HCT116 (cell line): ENCODE measurements around the gene ATP8A1. TPM values are rescaled to one million over a fixed set of nuclear protein-coding genes. Genes with fewer than 3 reads are reported as not detected.

ENCODE experiments used
- ATAC-seq: fragments of 200-7000 bp; cut with Tn5 transposase; 2 replicates; pipeline ENCODE4 v1.9.1; 2020; ENCODE audit warnings: mild to moderate bottlenecking, moderate library complexity
- BruUV-seq: library from RNA; stranded (reverse); fragments of 400-500 nt; replicated peaks from 2 replicates; lab custom pipeline; 2021; lab: Mats Ljungman, UMichigan
- CTCF ChIA-PET: fragments of 300-600 bp; sonication (Branson Sonifier 250); formaldehyde crosslinking; loops from one replicate; lab custom pipeline; 2021; ENCODE audit warnings: antibody characterized with exemption; lab: Charles Lee
- POLR2A ChIA-PET: fragments of 300-600, 350-600 bp; sonication (Branson Sonifier 250); formaldehyde crosslinking; loops from one replicate; lab custom pipeline; 2021; ENCODE audit warnings: antibody characterized with exemption; lab: Charles Lee
- RAD21 ChIA-PET, 2 experiments: fragments of 300-600 bp; sonication (Branson Sonifier 250); formaldehyde crosslinking; loops; one replicate each; lab custom pipeline; 2023; ENCODE audit warnings: low total read pairs in 2 of 2; ENCODE audit not compliant: uncharacterized antibody in 2 of 2, unreplicated experiment in 2 of 2, low non-redundant PET in 1 of 2; lab: Charles Lee
- DNase-seq: peaks from one replicate; pipeline ENCODE4 v3.0.0-alpha.2; 2010; ENCODE audit warnings: low read depth, low spot score
- H2AFZ ChIP-seq: fragments of 200-600 bp; shearing (Covaris generic), sonication (generic); 2 replicates; pipeline ENCODE4 v1.6.1; 2017; ENCODE audit warnings: low read depth, mixed run types, mixed read lengths, antibody characterized with exemption, low read length; ENCODE audit not compliant: poor library complexity, severe bottlenecking
- H3K27ac ChIP-seq: 2 replicates; pipeline ENCODE4 v1.5.1; 2012; ENCODE audit warnings: low read depth, low read length
- H3K27me3 ChIP-seq: fragments of 200-600 bp; sonication (generic); 2 replicates; pipeline ENCODE4 v1.6.1; 2016; ENCODE audit warnings: mixed run types, low read length, mixed read lengths; ENCODE audit not compliant: insufficient read depth
- H3K36me3 ChIP-seq, 2 experiments: fragments of 200-500 bp in 1 of 2; fragments of 200-600 bp in 1 of 2; sonication (Bioruptor generic) in 1 of 2; sonication (generic) in 1 of 2; 2 replicates each; pipeline versions ENCODE4 v1.5.1 to v1.6.1; 2014 to 2016; ENCODE audit warnings: low read length in 2 of 2, inconsistent platforms in 1 of 2, mixed read lengths in 1 of 2, mixed run types in 1 of 2; ENCODE audit not compliant: insufficient read depth in 2 of 2, control insufficient read depth in 1 of 2
- H3K4me1 ChIP-seq, 2 experiments: fragments of 200-600 bp in 1 of 2; sonication (generic) in 1 of 2; 2 replicates each; pipeline versions ENCODE4 v1.5.1 to v1.6.1; 2012 to 2017; ENCODE audit warnings: low read length in 2 of 2, inconsistent platforms in 1 of 2, mild to moderate bottlenecking in 1 of 2, mixed read lengths in 1 of 2, mixed run types in 1 of 2, moderate library complexity in 1 of 2; ENCODE audit not compliant: insufficient read depth in 2 of 2, control insufficient read depth in 1 of 2
- H3K4me2 ChIP-seq: fragments of 200-600 bp; sonication (generic); 2 replicates; pipeline ENCODE4 v1.6.1; 2017; ENCODE audit warnings: mixed run types, low read length, mixed read lengths
- H3K4me3 ChIP-seq, 2 experiments: fragments of 200-600 bp in 1 of 2; sonication (generic) in 1 of 2; replicated peaks in 1 of 2; 2 replicates each; pipeline ENCODE4 v1.5.1; 2011 to 2016; ENCODE audit warnings: low read length in 2 of 2, control low read depth in 1 of 2, low read depth in 1 of 2, mild to moderate bottlenecking in 1 of 2, mixed read lengths in 1 of 2, mixed run types in 1 of 2
- H3K79me2 ChIP-seq: fragments of 200-600 bp; sonication (generic); 2 replicates; pipeline ENCODE4 v1.6.1; 2017; ENCODE audit warnings: mild to moderate bottlenecking, mixed run types, low read length, moderate library complexity, mixed read lengths; ENCODE audit not compliant: insufficient read depth
- H3K9ac ChIP-seq: fragments of 200-600 bp; sonication (generic); 2 replicates; pipeline ENCODE4 v1.6.1; 2016; ENCODE audit warnings: low read length, mixed read lengths
- H3K9me2 ChIP-seq: fragments of 200-600 bp; sonication (generic), shearing (Covaris generic); 2 replicates; pipeline ENCODE4 v1.6.1; 2017; ENCODE audit warnings: mixed run types, mild to moderate bottlenecking, moderate library complexity; ENCODE audit not compliant: insufficient read depth
- H3K9me3 ChIP-seq, 2 experiments: fragments of 200-500 bp in 1 of 2; fragments of 200-600 bp in 1 of 2; sonication (Bioruptor generic) in 1 of 2; sonication (generic) in 1 of 2; 2 replicates each; pipeline ENCODE4 v1.6.1; 2014 to 2017; ENCODE audit warnings: low read length in 2 of 2, mixed read lengths in 2 of 2, inconsistent platforms in 1 of 2, low read depth in 1 of 2, mild to moderate bottlenecking in 1 of 2, mixed run types in 1 of 2, moderate library complexity in 1 of 2; ENCODE audit not compliant: control insufficient read depth in 1 of 2, insufficient read depth in 1 of 2
- H4K20me1 ChIP-seq: fragments of 200-600 bp; sonication (generic), shearing (Covaris generic); 2 replicates; pipeline ENCODE4 v1.6.1; 2017; ENCODE audit warnings: mixed run types, mild to moderate bottlenecking, moderate library complexity; ENCODE audit not compliant: insufficient read depth
- CBX3 ChIP-seq: IDR thresholded peaks from 2 replicates; pipeline ENCODE4 v1.6.1; 2012; ENCODE audit warnings: low read depth
- CEBPB ChIP-seq: IDR thresholded peaks from 2 replicates; pipeline ENCODE4 v1.6.1; 2012; ENCODE audit warnings: low read depth
- EGR1 ChIP-seq: IDR thresholded peaks from 2 replicates; pipeline ENCODE4 v1.6.1; 2012; ENCODE audit warnings: low read depth
- ELF1 ChIP-seq: IDR thresholded peaks from 2 replicates; pipeline ENCODE4 v1.6.1; 2012; ENCODE audit warnings: low read depth, borderline replicate concordance
- EZH2 ChIP-seq: fragments of 200-600 bp; sonication (generic); IDR thresholded peaks from 2 replicates; pipeline ENCODE4 v1.6.1; 2017; ENCODE audit warnings: antibody characterized with exemption, mixed run types
- EZH2phosphoT487 ChIP-seq: fragments of 200-600 bp; IDR thresholded peaks from 2 replicates; pipeline ENCODE4 v1.6.1; 2018; ENCODE audit warnings: antibody characterized with exemption, borderline replicate concordance
- FOSL1 ChIP-seq: IDR thresholded peaks from 2 replicates; pipeline ENCODE4 v1.6.1; 2012; ENCODE audit warnings: low read depth
- JUND ChIP-seq: IDR thresholded peaks from 2 replicates; pipeline ENCODE4 v1.6.1; 2012
- POLR2A ChIP-seq: IDR thresholded peaks from 2 replicates; pipeline ENCODE4 v1.7.0; 2011; ENCODE audit warnings: borderline replicate concordance; ENCODE audit not compliant: insufficient read depth, insufficient read length; ENCODE audit errors: extremely low read depth
- RAD21 ChIP-seq: IDR thresholded peaks from 2 replicates; pipeline ENCODE4 v1.6.1; 2012; ENCODE audit warnings: low read depth, mild to moderate bottlenecking
- SIN3A ChIP-seq: IDR thresholded peaks from 2 replicates; pipeline ENCODE4 v1.6.1; 2012; ENCODE audit warnings: low read depth
- SP1 ChIP-seq: IDR thresholded peaks from 2 replicates; pipeline ENCODE4 v1.6.1; 2012; ENCODE audit warnings: low read depth
- SRF ChIP-seq: IDR thresholded peaks from 2 replicates; pipeline ENCODE4 v1.6.1; 2012; ENCODE audit warnings: low read depth
- YY1 ChIP-seq: IDR thresholded peaks from 2 replicates; pipeline ENCODE4 v1.6.1; 2011; ENCODE audit warnings: low read length, low read depth, moderate library complexity, mild to moderate bottlenecking; ENCODE audit not compliant: insufficient replicate concordance; ENCODE audit errors: extremely low read depth
- ZFX ChIP-seq: fragments of 450-650 bp; IDR thresholded peaks from 2 replicates; pipeline ENCODE4 v1.6.1; 2017
- intact Hi-C: fragments of 100-400 bp; cut with micrococcal nuclease; formaldehyde crosslinking; loops from 2 replicates; pipeline ENCODE4 v1.10.0; 2022
- total RNA-seq: library from RNA; stranded (reverse); gene quantifications from one replicate; pipeline ENCODE4 v1.2.1, GENCODE V29; 2021; ENCODE audit not compliant: unreplicated experiment
- TF ChIP-seq, protein P1 (sequence below), 3 experiments: fragments of 200-600 bp in 1 of 3; sonication (generic) in 1 of 3; IDR thresholded peaks in 2 of 3; conservative IDR thresholded peaks in 1 of 3; 2 replicates each; pipeline ENCODE4 v1.5.1; 2012 to 2017; ENCODE audit warnings: low read depth in 2 of 3, low read length in 2 of 3, antibody characterized with exemption in 1 of 3, borderline replicate concordance in 1 of 3, control low read depth in 1 of 3, mild to moderate bottlenecking in 1 of 3, mixed read lengths in 1 of 3, mixed run types in 1 of 3, moderate library complexity in 1 of 3; ENCODE audit not compliant: insufficient read depth in 1 of 3
- TF ChIP-seq, protein P2 (sequence below): IDR thresholded peaks from 2 replicates; pipeline ENCODE4 v1.6.1; 2012
- TF ChIP-seq, protein P3 (sequence below): IDR thresholded peaks from 2 replicates; pipeline ENCODE4 v1.6.1; 2012; ENCODE audit warnings: low read depth

ATP8A1 gene
- total RNA-seq, 1 experiment from 2014 or later, result 1.9 TPM

DNA sequence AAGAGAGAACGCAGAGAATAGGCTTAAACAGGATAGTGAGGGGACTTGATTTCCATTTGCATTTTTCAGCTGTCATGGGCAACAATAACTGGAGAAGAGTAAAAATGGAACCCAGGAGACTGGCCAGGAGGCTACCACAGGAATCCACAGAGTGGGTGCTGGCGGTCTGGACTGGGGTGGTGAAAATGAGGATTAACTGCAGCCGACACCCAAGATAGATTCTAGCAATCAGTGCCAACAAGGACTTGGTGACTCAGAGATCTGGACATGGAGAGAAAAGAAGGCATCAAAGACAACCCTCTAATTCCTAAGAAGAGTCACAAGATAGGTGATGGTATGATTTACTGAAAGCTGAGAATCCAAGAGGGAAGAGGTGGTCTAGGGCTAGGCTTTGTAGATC lies 102.8 kb downstream of the ATP8A1 start:
- TF ChIP-seq POLR2A, result no peak
- TF ChIP-seq ZFX, result no peak
- TF ChIP-seq SIN3A, result no peak
- TF ChIP-seq SP1, result no peak
- TF ChIP-seq, protein P1, sequence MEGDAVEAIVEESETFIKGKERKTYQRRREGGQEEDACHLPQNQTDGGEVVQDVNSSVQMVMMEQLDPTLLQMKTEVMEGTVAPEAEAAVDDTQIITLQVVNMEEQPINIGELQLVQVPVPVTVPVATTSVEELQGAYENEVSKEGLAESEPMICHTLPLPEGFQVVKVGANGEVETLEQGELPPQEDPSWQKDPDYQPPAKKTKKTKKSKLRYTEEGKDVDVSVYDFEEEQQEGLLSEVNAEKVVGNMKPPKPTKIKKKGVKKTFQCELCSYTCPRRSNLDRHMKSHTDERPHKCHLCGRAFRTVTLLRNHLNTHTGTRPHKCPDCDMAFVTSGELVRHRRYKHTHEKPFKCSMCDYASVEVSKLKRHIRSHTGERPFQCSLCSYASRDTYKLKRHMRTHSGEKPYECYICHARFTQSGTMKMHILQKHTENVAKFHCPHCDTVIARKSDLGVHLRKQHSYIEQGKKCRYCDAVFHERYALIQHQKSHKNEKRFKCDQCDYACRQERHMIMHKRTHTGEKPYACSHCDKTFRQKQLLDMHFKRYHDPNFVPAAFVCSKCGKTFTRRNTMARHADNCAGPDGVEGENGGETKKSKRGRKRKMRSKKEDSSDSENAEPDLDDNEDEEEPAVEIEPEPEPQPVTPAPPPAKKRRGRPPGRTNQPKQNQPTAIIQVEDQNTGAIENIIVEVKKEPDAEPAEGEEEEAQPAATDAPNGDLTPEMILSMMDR (IDR thresholded peaks at IDR 0.05 in 2 of 3, conservative IDR thresholded peaks at IDR 0.05 in 1 of 3; ENCODE audit: borderline replicate concordance in 1 of 3, insufficient read depth in 1 of 3, low read depth in 2 of 3, low read length in 2 of 3), result no peak
- TF ChIP-seq FOSL1, result no peak
- TF ChIP-seq EZH2, result no peak
- TF ChIP-seq, protein P2, sequence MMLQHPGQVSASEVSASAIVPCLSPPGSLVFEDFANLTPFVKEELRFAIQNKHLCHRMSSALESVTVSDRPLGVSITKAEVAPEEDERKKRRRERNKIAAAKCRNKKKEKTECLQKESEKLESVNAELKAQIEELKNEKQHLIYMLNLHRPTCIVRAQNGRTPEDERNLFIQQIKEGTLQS, result no peak
- no peak for TF ChIP-seq CEBPB
- ATAC-seq (no peak), DNase-seq (no peak)
- H3K9me3 ChIP-seq, result no peaks in the 10 kb centered on the region
- POLR2A ChIA-PET, result no interaction called here
- H3K4me1 ChIP-seq, result peaks cover 3% of the 10 kb centered on the region in 2 experiments; a peak in 2 of 4 replicates
- no TSS peak for BruUV-seq
- H3K27ac ChIP-seq, result no peak overlapping the region
- H3K9me2 ChIP-seq, result no peaks in the 10 kb centered on the region
- RAD21 ChIA-PET, result no interaction called here
- no peak overlapping the region for H2AFZ ChIP-seq
- no peak overlapping the region for H3K4me3 ChIP-seq
- intact Hi-C loops, result no loop called here
- no peaks in the 10 kb centered on the region for H3K36me3 ChIP-seq
- no peak overlapping the region for H3K4me2 ChIP-seq
- no peaks in the 10 kb centered on the region for H3K27me3 ChIP-seq
- H4K20me1 ChIP-seq, result no peaks in the 10 kb centered on the region; the same call in 1 of the 2 replicates
- CTCF ChIA-PET, result no interaction called here
- no peaks in the 10 kb centered on the region for H3K79me2 ChIP-seq
- H3K9ac ChIP-seq, result no peak overlapping the region

DNA sequence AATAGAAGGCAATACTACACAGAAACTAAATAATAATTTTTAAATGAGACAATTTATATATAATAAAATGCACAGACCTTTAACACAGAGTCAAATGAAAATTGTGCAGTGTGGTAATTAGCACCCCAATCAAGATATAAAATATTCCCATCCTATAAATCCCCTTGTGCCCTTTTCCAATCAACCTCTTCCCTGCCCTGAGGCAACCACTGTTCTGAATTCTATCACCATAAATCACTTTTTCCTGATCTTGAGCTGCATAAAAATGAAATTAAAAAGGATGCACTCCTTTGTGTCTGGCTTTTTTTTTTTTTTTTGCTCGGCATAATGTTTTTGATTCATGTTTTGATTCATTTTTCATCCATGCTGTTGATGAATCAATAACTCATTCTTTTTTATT lies 107.0 kb downstream of the ATP8A1 start:
- Histone ChIP-seq H3K36me3 (no peaks in the 10 kb centered on the region), H3K4me2 (no peak overlapping the region), H3K79me2 (no peaks in the 10 kb centered on the region), H3K27me3 (no peaks in the 10 kb centered on the region), H3K9me2 (no peaks in the 10 kb centered on the region), H4K20me1 (no peaks in the 10 kb centered on the region), H2AFZ (no peak overlapping the region), H3K27ac (no peak overlapping the region), H3K4me1 (no peaks in the 10 kb centered on the region), H3K4me3 (no peak overlapping the region), H3K9ac (no peak overlapping the region), H3K9me3 (no peaks in the 10 kb centered on the region)
- DNase-seq (no peak), ATAC-seq (no peak)
- BruUV-seq, result no TSS peak
- intact Hi-C loops, result no loop called here
- ChIA-PET CTCF (no interaction called here), RAD21 (no interaction called here), POLR2A (no interaction called here)
- no peak for TF ChIP-seq RAD21
- no peak for TF ChIP-seq EGR1
- no peak for TF ChIP-seq EZH2phosphoT487
- TF ChIP-seq POLR2A, result no peak
- TF ChIP-seq SRF, result no peak
- TF ChIP-seq, protein P3, sequence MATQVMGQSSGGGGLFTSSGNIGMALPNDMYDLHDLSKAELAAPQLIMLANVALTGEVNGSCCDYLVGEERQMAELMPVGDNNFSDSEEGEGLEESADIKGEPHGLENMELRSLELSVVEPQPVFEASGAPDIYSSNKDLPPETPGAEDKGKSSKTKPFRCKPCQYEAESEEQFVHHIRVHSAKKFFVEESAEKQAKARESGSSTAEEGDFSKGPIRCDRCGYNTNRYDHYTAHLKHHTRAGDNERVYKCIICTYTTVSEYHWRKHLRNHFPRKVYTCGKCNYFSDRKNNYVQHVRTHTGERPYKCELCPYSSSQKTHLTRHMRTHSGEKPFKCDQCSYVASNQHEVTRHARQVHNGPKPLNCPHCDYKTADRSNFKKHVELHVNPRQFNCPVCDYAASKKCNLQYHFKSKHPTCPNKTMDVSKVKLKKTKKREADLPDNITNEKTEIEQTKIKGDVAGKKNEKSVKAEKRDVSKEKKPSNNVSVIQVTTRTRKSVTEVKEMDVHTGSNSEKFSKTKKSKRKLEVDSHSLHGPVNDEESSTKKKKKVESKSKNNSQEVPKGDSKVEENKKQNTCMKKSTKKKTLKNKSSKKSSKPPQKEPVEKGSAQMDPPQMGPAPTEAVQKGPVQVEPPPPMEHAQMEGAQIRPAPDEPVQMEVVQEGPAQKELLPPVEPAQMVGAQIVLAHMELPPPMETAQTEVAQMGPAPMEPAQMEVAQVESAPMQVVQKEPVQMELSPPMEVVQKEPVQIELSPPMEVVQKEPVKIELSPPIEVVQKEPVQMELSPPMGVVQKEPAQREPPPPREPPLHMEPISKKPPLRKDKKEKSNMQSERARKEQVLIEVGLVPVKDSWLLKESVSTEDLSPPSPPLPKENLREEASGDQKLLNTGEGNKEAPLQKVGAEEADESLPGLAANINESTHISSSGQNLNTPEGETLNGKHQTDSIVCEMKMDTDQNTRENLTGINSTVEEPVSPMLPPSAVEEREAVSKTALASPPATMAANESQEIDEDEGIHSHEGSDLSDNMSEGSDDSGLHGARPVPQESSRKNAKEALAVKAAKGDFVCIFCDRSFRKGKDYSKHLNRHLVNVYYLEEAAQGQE, result no peak
- TF ChIP-seq YY1, result no peak
- TF ChIP-seq CBX3, result no peak
- no peak for TF ChIP-seq ELF1
- TF ChIP-seq SIN3A, result no peak
- no peak for TF ChIP-seq JUND
- no peak for TF ChIP-seq ZFX
